Measurements from ENCODE around the gene TMEM119. TPM values are rescaled to one million over a fixed set of nuclear protein-coding genes. Genes with fewer than 3 reads are reported as not detected.

TMEM119 gene
- total and polyA plus RNA-seq, 9 of the 15 experiments (the other 6 are each of a cell fraction or from before 2014, with no cell fraction given), result 0.18 TPM; not detected in 8

GRCh38 chr12:108642269-108642870 is 44.5 kb upstream of the TMEM119 start:
- WGBS (ENCODE audit: insufficient coverage, low coverage, missing lambda C conversion rate), result 69% methylated on average over 16 of the region's 16 CpGs
- ATAC-seq (no peak), FAIRE-seq (peak; percentile 44), DNase-seq (ENCODE audit: extremely low read depth in 1 of 4, low spot score in 3 of 4) (no peak)
- Histone ChIP-seq H3K27ac (ENCODE audit: extremely low read depth, low read depth, low read length) (no peak overlapping the region), H4K20me1 (replicated peaks; ENCODE audit: control insufficient read depth, insufficient read depth, low read length) (0 out of 2 replicates have a peak, but pooled peaks cover 3% of the 10 kb centered on the region), H3K4me3 (no peak overlapping the region), H3K9ac (ENCODE audit: insufficient read depth in 1 of 2, low read depth in 2 of 2, low read length in 2 of 2) (peak overlapping the region in 1 of 2 experiments; percentile 80; a peak in 2 of 4 replicates), H3K27me3 (ENCODE audit: control insufficient read depth in 2 of 2, insufficient read depth in 2 of 2, low read length in 2 of 2) (no peaks in the 10 kb centered on the region), H3K79me2 (ENCODE audit: control insufficient read depth, insufficient read depth, low read length) (no peaks in the 10 kb centered on the region), H3K4me2 (ENCODE audit: insufficient read depth, low read length) (no peak overlapping the region), H3K4me1 (replicated peaks in 1 of 2; ENCODE audit: control insufficient read depth in 2 of 2, insufficient read depth in 2 of 2, low read length in 2 of 2) (peaks cover 14 to 21% of the 10 kb centered on the region in 2 experiments), H3K36me3 (ENCODE audit: control insufficient read depth, insufficient read depth, low read length) (peaks cover 43% of the 10 kb centered on the region), H3K9me3 (replicated peaks; ENCODE audit: control insufficient read depth, insufficient read depth, low read depth, low read length) (no peaks in the 10 kb centered on the region), H3K9me1 (ENCODE audit: control insufficient read depth, insufficient read depth, low read length) (no peaks in the 10 kb centered on the region), H2AFZ (ENCODE audit: low read depth, low read length) (no peak overlapping the region)
- CTCF ChIA-PET (ENCODE audit: low intra/inter-chr PET ratio), result no interaction called here
- TF ChIP-seq POLR2B (IDR thresholded peaks at IDR 0.05; ENCODE audit: low read depth, partially characterized antibody) (peak; percentile 61), ZNF740 (CRISPR knock-in tag; IDR thresholded peaks at IDR 0.05) (0 out of 2 replicates have a peak, but pooled peaks have one; percentile 37), ZNF740 (tag; IDR thresholded peaks at IDR 0.05) (no peak; a peak in 1 of 4 replicates), TEAD4 (IDR thresholded peaks at IDR 0.05; ENCODE audit: low read length) (peak; percentile 25; the same call in 1 of the 2 replicates), TEAD4 (CRISPR knock-in tag; IDR thresholded peaks at IDR 0.05; ENCODE audit: borderline replicate concordance) (no peak), HNRNPUL1 (IDR thresholded peaks at IDR 0.05; ENCODE audit: low read length) (0 out of 2 replicates have a peak, but pooled peaks have one; percentile 16), U2AF1 (optimal IDR thresholded peaks at IDR 0.05; ENCODE audit: low read depth, low read length) (no peak), KAT7 (CRISPR knock-in tag; IDR thresholded peaks at IDR 0.05; ENCODE audit: borderline replicate concordance) (0 out of 2 replicates have a peak, but pooled peaks have one; percentile 31), POLR2G (IDR thresholded peaks at IDR 0.05; ENCODE audit: low read depth, low read length) (peak; percentile 42; the same call in 1 of the 2 replicates), CBX8 (IDR thresholded peaks at IDR 0.05; ENCODE audit: borderline replicate concordance, extremely low read depth, low read depth, low read length, poor library complexity, severe bottlenecking) (no peak), SP2 (IDR thresholded peaks at IDR 0.05; ENCODE audit: extremely low read depth, low read depth, low read length, poor library complexity, severe bottlenecking) (no peak), SRSF3 (IDR thresholded peaks at IDR 0.05; ENCODE audit: insufficient read depth, low read length) (no peak), BHLHE40 (IDR thresholded peaks at IDR 0.05; ENCODE audit: low read length) (no peak), SUPT5H (IDR thresholded peaks at IDR 0.05) (peak; percentile 66), CEBPG (CRISPR knock-in tag; IDR thresholded peaks at IDR 0.05) (no peak), CEBPG (tag; conservative IDR thresholded peaks at IDR 0.05 in 1 of 2, IDR thresholded peaks at IDR 0.05 in 1 of 2) (peak in 1 of 2 experiments; percentile 39; a peak in 2 of 4 replicates), RBM34 (IDR thresholded peaks at IDR 0.05; ENCODE audit: borderline replicate concordance, insufficient read depth, low read length) (no peak), POLR2A (conservative IDR thresholded peaks at IDR 0.05) (peak; percentile 69), POLR2AphosphoS2 (IDR thresholded peaks at IDR 0.05; ENCODE audit: low read length) (peak; percentile 74)
- in situ Hi-C loops (cut with MboI), result no loop called here
- intact Hi-C loops (cut with micrococcal nuclease), result no loop called here
- POLR2A ChIA-PET, result interaction anchor here (0.8 to 4.6 kb wide), 3 partner anchors 12 to 184 kb away, joined by 3 to 69 read pairs (median 3); no protein-coding TSS in a partner anchor
- BruUV-seq (replicated peaks), result no TSS peak
